DND-41 (cell line): ENCODE data around the gene CRABP1.
A peak's percentile ranks its signal among the peaks of the same experiment; 100 is the strongest.

Experiments
- ATAC-seq: fragments of 200-7000 bp; cut with Tn5 transposase; 3 replicates; pipeline ENCODE4 v1.9.1; 2021; ENCODE audit warnings: low read depth; ENCODE audit not compliant: insufficient read depth
- DNase-seq: peaks from one replicate; pipeline ENCODE4 v3.0.0-alpha.2; 2020
- H2AFZ ChIP-seq: 2 replicates; pipeline ENCODE4 v1.6.0; 2012; ENCODE audit warnings: low read depth, low read length
- H3K27ac ChIP-seq: 2 replicates; pipeline ENCODE4 v1.5.1; 2012; ENCODE audit warnings: low read length, inconsistent platforms
- H3K27me3 ChIP-seq: fragments of 200-600 bp; sonication (generic); 2 replicates; pipeline ENCODE4 v1.6.0; 2012; ENCODE audit warnings: low read length, mild to moderate bottlenecking, inconsistent platforms; ENCODE audit not compliant: insufficient read depth, poor library complexity
- H3K36me3 ChIP-seq: 2 replicates; pipeline ENCODE4 v1.5.1; 2012; ENCODE audit warnings: low read length, inconsistent platforms; ENCODE audit not compliant: insufficient read depth
- H3K4me1 ChIP-seq: 2 replicates; pipeline ENCODE4 v1.5.1; 2012; ENCODE audit warnings: mild to moderate bottlenecking, low read length; ENCODE audit not compliant: insufficient read depth
- H3K4me2 ChIP-seq: 2 replicates; pipeline ENCODE4 v1.6.0; 2012; ENCODE audit warnings: mild to moderate bottlenecking, moderate library complexity, low read length, inconsistent platforms; ENCODE audit not compliant: insufficient read depth
- H3K4me3 ChIP-seq, 2 experiments: fragments of 200-600 bp in 1 of 2; shearing (Covaris generic) in 1 of 2; 2 replicates each; pipeline ENCODE4 v1.5.1; 2012 to 2016; ENCODE audit warnings: inconsistent platforms in 2 of 2, low read length in 2 of 2, mild to moderate bottlenecking in 2 of 2, low read depth in 1 of 2, moderate library complexity in 1 of 2
- H3K79me2 ChIP-seq: 2 replicates; pipeline ENCODE4 v1.6.0; 2012; ENCODE audit warnings: low read length, inconsistent platforms; ENCODE audit not compliant: insufficient read depth
- H3K9ac ChIP-seq: 2 replicates; pipeline ENCODE4 v1.6.0; 2012; ENCODE audit warnings: low read depth, mild to moderate bottlenecking, inconsistent platforms, low read length, moderate library complexity
- H3K9me3 ChIP-seq: 2 replicates; pipeline ENCODE4 v1.5.1; 2012; ENCODE audit warnings: low read length, moderate library complexity, mild to moderate bottlenecking, inconsistent platforms; ENCODE audit not compliant: insufficient read depth, severe bottlenecking
- H4K20me1 ChIP-seq: 2 replicates; pipeline ENCODE4 v1.6.0; 2012; ENCODE audit warnings: low read length; ENCODE audit not compliant: insufficient read depth
- EZH2 ChIP-seq: IDR thresholded peaks from 3 replicates; pipeline ENCODE4 v1.6.1; 2012; ENCODE audit warnings: borderline replicate concordance, low read depth, mild to moderate bottlenecking, moderate library complexity, low read length, inconsistent platforms; ENCODE audit not compliant: severe bottlenecking
- TF ChIP-seq, protein P1 (sequence below): IDR thresholded peaks from 2 replicates; pipeline ENCODE4 v1.5.1; 2012; ENCODE audit warnings: borderline replicate concordance, low read length, moderate library complexity, mild to moderate bottlenecking; ENCODE audit not compliant: poor library complexity, severe bottlenecking; ENCODE audit errors: extremely low read depth

Gene CRABP1

DNA sequence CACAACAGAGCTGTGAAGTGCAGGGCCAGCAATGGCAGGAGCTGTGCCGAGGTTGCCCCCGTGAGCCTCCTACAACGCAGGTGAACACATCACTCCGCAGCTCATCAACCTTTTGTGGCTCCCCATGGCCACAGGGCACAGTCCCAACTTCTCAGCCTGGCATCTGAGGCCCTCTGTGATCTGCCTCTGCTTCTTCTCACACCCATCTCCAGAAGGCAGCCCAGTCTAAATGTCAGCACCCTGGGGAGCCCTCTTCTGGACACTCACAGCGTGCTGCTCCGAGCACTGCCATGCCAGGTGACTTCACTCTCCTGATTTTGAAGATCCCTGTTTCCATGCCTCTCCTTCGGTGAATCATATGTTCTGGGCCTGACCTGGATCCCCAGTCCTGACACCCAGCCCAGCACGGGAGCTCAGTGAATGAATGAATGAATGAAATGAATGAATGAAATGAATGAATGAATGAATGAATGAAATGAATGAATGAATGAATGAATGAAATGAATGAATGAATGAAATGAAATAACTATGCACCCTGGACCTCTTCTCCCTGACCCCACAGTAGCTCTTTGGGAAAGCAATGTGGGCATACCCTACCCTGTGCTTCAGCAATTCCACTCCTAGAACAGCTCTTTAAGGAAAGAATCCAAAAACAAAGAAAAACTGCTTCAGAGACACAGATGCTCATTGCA lies 22.9 kb upstream of the CRABP1 start:
- no peaks in the 10 kb centered on the region for H3K36me3 ChIP-seq
- no peak overlapping the region for H2AFZ ChIP-seq
- DNase-seq (no peak), ATAC-seq (peak; percentile 44; the same call in 1 of the 3 replicates)
- no peak for TF ChIP-seq EZH2
- TF ChIP-seq, protein P1, sequence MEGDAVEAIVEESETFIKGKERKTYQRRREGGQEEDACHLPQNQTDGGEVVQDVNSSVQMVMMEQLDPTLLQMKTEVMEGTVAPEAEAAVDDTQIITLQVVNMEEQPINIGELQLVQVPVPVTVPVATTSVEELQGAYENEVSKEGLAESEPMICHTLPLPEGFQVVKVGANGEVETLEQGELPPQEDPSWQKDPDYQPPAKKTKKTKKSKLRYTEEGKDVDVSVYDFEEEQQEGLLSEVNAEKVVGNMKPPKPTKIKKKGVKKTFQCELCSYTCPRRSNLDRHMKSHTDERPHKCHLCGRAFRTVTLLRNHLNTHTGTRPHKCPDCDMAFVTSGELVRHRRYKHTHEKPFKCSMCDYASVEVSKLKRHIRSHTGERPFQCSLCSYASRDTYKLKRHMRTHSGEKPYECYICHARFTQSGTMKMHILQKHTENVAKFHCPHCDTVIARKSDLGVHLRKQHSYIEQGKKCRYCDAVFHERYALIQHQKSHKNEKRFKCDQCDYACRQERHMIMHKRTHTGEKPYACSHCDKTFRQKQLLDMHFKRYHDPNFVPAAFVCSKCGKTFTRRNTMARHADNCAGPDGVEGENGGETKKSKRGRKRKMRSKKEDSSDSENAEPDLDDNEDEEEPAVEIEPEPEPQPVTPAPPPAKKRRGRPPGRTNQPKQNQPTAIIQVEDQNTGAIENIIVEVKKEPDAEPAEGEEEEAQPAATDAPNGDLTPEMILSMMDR = peak; percentile 35
- no peak overlapping the region for H3K27ac ChIP-seq
- H3K4me3 ChIP-seq = no peak overlapping the region
- H4K20me1 ChIP-seq = no peaks in the 10 kb centered on the region
- peaks cover 5% of the 10 kb centered on the region for H3K27me3 ChIP-seq
- no peak overlapping the region for H3K4me2 ChIP-seq
- H3K4me1 ChIP-seq = no peaks in the 10 kb centered on the region
- no peaks in the 10 kb centered on the region for H3K9me3 ChIP-seq
- no peaks in the 10 kb centered on the region for H3K79me2 ChIP-seq
- no peak overlapping the region for H3K9ac ChIP-seq

- H3K4me2 ChIP-seq = no peak overlapping the region
- no peaks in the 10 kb centered on the region for H3K9me3 ChIP-seq
- no peaks in the 10 kb centered on the region for H3K27me3 ChIP-seq
- no peaks in the 10 kb centered on the region for H3K79me2 ChIP-seq
- no peak for TF ChIP-seq EZH2
- TF ChIP-seq, protein P1 = no peak
- no peak overlapping the region for H3K4me3 ChIP-seq
- no peaks in the 10 kb centered on the region for H4K20me1 ChIP-seq
- ATAC-seq = no peak
- no peak for DNase-seq
- H3K9ac ChIP-seq = no peak overlapping the region
- no peaks in the 10 kb centered on the region for H3K4me1 ChIP-seq
- no peak overlapping the region for H3K27ac ChIP-seq
- H2AFZ ChIP-seq = no peak overlapping the region
- no peaks in the 10 kb centered on the region for H3K36me3 ChIP-seq
Measured at GRCh38 chr15:78319588-78319987, 20.6 kb upstream of the CRABP1 start.

DNA sequence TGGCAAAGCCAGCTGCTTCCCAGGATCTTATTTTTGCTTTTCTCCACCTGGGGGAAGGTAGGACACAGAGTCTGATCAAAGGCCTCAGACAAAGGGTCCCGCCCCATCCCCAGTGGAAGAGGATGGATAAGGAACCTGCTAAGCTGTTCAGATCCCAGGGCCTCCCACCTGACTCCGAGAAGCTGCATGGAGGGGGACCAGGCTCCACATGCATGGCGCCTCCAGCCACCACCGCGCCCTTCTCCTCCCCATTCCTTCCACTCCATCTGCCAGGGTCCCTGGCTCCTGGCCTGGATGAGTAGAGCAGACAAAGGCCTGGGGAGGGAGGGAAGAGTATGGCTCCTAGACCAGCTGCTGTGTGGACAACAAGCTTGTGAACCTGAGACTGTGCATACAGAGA lies 20.0 kb upstream of the CRABP1 start:
- ATAC-seq (no peak), DNase-seq (no peak)
- H4K20me1 ChIP-seq = no peaks in the 10 kb centered on the region
- no peaks in the 10 kb centered on the region for H3K4me1 ChIP-seq
- no peaks in the 10 kb centered on the region for H3K9me3 ChIP-seq
- H3K4me3 ChIP-seq = no peak overlapping the region
- H2AFZ ChIP-seq = no peak overlapping the region
- H3K27me3 ChIP-seq = no peaks in the 10 kb centered on the region
- no peak overlapping the region for H3K27ac ChIP-seq
- no peak for TF ChIP-seq EZH2
- TF ChIP-seq, protein P1 = no peak
- no peak overlapping the region for H3K4me2 ChIP-seq
- H3K79me2 ChIP-seq = no peaks in the 10 kb centered on the region
- H3K36me3 ChIP-seq = no peaks in the 10 kb centered on the region
- H3K9ac ChIP-seq = no peak overlapping the region
